K562 (cell line): Measurements from ENCODE around the gene TBX3. TPM values are rescaled to one million over a fixed set of nuclear protein-coding genes. Genes with fewer than 3 reads are reported as not detected.

Experiments
- ATAC-seq: fragments of 200-7000 bp; cut with Tn5 transposase; 3 replicates; pipeline ENCODE4 v1.9.1; 2020; ENCODE audit warnings: moderate library complexity
- BruUV-seq: library from RNA; stranded (reverse); fragments of 400-500 nt; replicated peaks from 2 replicates; lab custom pipeline; 2021; lab: Mats Ljungman, UMichigan
- CTCF ChIA-PET: fragments of 300-600 bp; formaldehyde crosslinking; extraction: SDS; loops from one replicate; lab custom pipeline; 2021; ENCODE audit warnings: low intra/inter-chr PET ratio; lab: Yijun Ruan, JAX
- POLR2A ChIA-PET: fragments of 300-600, 350-650 bp; sonication (Branson Sonifier 250); formaldehyde crosslinking; extraction: SDS; loops from one replicate; lab custom pipeline; 2021; ENCODE audit warnings: antibody characterized with exemption, inconsistent platforms; lab: Yijun Ruan, JAX
- DNase-seq, 4 experiments: peaks; one replicate each; pipeline versions ENCODE4 v3.0.0 to v3.0.0-alpha.2; 2011 to 2018; ENCODE audit warnings: low spot score in 3 of 4, mixed read lengths in 3 of 4; ENCODE audit errors: extremely low read depth in 1 of 4
- FAIRE-seq: peaks from 2 replicates; lab custom pipeline; 2011; peaks lifted over from hg19 to GRCh38; lab: Jason Lieb, UNC
- H2AFZ ChIP-seq: 2 replicates; pipeline ENCODE4 v1.6.0; 2011; ENCODE audit warnings: low read depth, low read length, control low read depth, inconsistent platforms
- H3K27ac ChIP-seq: fragments of 200-600 bp; 3 replicates; pipeline ENCODE4 v1.8.0; 2011; ENCODE audit warnings: low read depth, mild to moderate bottlenecking, control low read depth, inconsistent platforms, low read length, moderate library complexity, mixed read lengths; ENCODE audit errors: extremely low read depth
- H3K27me3 ChIP-seq, 2 experiments: fragments of 300-600 bp in 1 of 2; 2 replicates in 1 of 2; 3 replicates in 1 of 2; pipeline versions ENCODE4 v1.6.0 to v1.8.0; 2011; ENCODE audit warnings: inconsistent platforms in 2 of 2, low read length in 2 of 2, mild to moderate bottlenecking in 1 of 2, mixed read lengths in 1 of 2, moderate library complexity in 1 of 2; ENCODE audit not compliant: control insufficient read depth in 2 of 2, insufficient read depth in 2 of 2
- H3K36me3 ChIP-seq: fragments of 300-600 bp; 3 replicates; pipeline ENCODE4 v1.8.0; 2011; ENCODE audit warnings: mild to moderate bottlenecking, low read length, inconsistent platforms; ENCODE audit not compliant: control insufficient read depth, insufficient read depth
- H3K4me1 ChIP-seq, 2 experiments: fragments of 200-600 bp in 1 of 2; replicated peaks in 1 of 2; 2 replicates in 1 of 2; 3 replicates in 1 of 2; pipeline versions ENCODE4 v1.5.1 to v1.8.0; 2011; ENCODE audit warnings: inconsistent platforms in 2 of 2, low read length in 2 of 2, mild to moderate bottlenecking in 1 of 2, mixed read lengths in 1 of 2, moderate library complexity in 1 of 2; ENCODE audit not compliant: control insufficient read depth in 2 of 2, insufficient read depth in 2 of 2
- H3K4me2 ChIP-seq: 2 replicates; pipeline ENCODE4 v1.6.1; 2011; ENCODE audit warnings: low read length, control low read depth, inconsistent platforms, mixed read lengths; ENCODE audit not compliant: insufficient read depth
- H3K4me3 ChIP-seq: fragments of 200-600 bp; sonication (generic), shearing (Covaris generic); 2 replicates; pipeline ENCODE4 v1.5.1; 2016; ENCODE audit warnings: control low read depth, inconsistent platforms
- H3K79me2 ChIP-seq: fragments of 200-600 bp; 3 replicates; pipeline ENCODE4 v1.8.0; 2011; ENCODE audit warnings: low read length, inconsistent platforms; ENCODE audit not compliant: control insufficient read depth, insufficient read depth
- H3K9ac ChIP-seq, 2 experiments: 2 replicates each; pipeline versions ENCODE4 v1.6.0 to v1.6.1; 2011; ENCODE audit warnings: low read depth in 2 of 2, low read length in 2 of 2, control low read depth in 1 of 2, inconsistent platforms in 1 of 2, mild to moderate bottlenecking in 1 of 2, mixed read lengths in 1 of 2; ENCODE audit not compliant: insufficient read depth in 1 of 2
- H3K9me1 ChIP-seq: one replicate; pipeline ENCODE4 v1.6.0; 2011; ENCODE audit warnings: inconsistent platforms, mild to moderate bottlenecking, low read length, moderate library complexity; ENCODE audit not compliant: control insufficient read depth, insufficient read depth
- H3K9me3 ChIP-seq: replicated peaks from 2 replicates; pipeline ENCODE4 v1.5.1; 2011; ENCODE audit warnings: low read depth, low read length, inconsistent platforms; ENCODE audit not compliant: control insufficient read depth, insufficient read depth
- H4K20me1 ChIP-seq: replicated peaks from 2 replicates; pipeline ENCODE4 v1.6.1; 2011; ENCODE audit warnings: low read length, inconsistent platforms, mixed read lengths; ENCODE audit not compliant: control insufficient read depth, insufficient read depth
- CBFA2T2 ChIP-seq: fragments of 450-650 bp; conservative IDR thresholded peaks from 2 replicates; pipeline ENCODE4 v1.6.1; 2017; ENCODE audit warnings: mild to moderate bottlenecking
- EZH2 ChIP-seq: IDR thresholded peaks from 2 replicates; pipeline ENCODE4 v1.6.1; 2012; ENCODE audit warnings: low read depth, mild to moderate bottlenecking, inconsistent platforms, low read length, borderline replicate concordance
- WGBS: fragments of 100-300 bp; shearing (Covaris generic); methylation state at CpG from one replicate; pipeline ENCODE4 v1.1.6; 2016; ENCODE audit warnings: low coverage, mixed read lengths; ENCODE audit not compliant: insufficient coverage; ENCODE audit errors: missing lambda C conversion rate; 5-methylcytosine and 5-hydroxymethylcytosine counted together
- in situ Hi-C: fragments of 300-500 bp; cut with MboI; formaldehyde crosslinking; loops from 4 replicates; pipeline ENCODE4 v1.15.0; 2018; ENCODE audit warnings: inconsistent platforms, mixed read lengths
- intact Hi-C: fragments of 100-400 bp; cut with micrococcal nuclease; formaldehyde crosslinking; loops from 2 replicates; pipeline ENCODE4 v1.14.2; 2022
- polyA plus RNA-seq, 8 experiments: library from polyadenylated mRNA; depleted of rRNA in 4 of 8; stranded (reverse) in 5 of 8; unstranded in 3 of 8; fragments of >200 nt; fragmentation: Nextera tagmentation in 2 of 8; fragmentation: Illumina TruSeq in 1 of 8; extraction: Ambion mirVana in 2 of 8; extraction: Trizol in 1 of 8; gene quantifications; 2 replicates each; pipeline versions ENCODE4 v1.2.1 to v1.2.3, GENCODE V29; 2011 to 2014; ENCODE audit warnings: inconsistent platforms in 1 of 8, missing spikeins in 1 of 8
- total RNA-seq, 7 experiments: library from RNA; depleted of rRNA in 6 of 7; stranded (reverse); fragments of >200 nt in 6 of 7; fragmentation: Illumina TruSeq in 2 of 7; extraction: Trizol in 2 of 7; gene quantifications; 2 replicates each; pipeline versions ENCODE4 v1.2.1 to v1.2.3, GENCODE V29; 2011 to 2021; ENCODE audit warnings: low replicate concordance in 1 of 7
- TF ChIP-seq, protein P1 (sequence below): fragments of 450-650 bp; IDR thresholded peaks from 2 replicates; pipeline ENCODE4 v1.6.1; 2016

The TBX3 gene
- total and polyA plus RNA-seq, 9 of the 15 experiments (the other 6 are each of a cell fraction or from before 2014, with no cell fraction given), result 0.03 to 0.60 (median 0.19) TPM

DNA sequence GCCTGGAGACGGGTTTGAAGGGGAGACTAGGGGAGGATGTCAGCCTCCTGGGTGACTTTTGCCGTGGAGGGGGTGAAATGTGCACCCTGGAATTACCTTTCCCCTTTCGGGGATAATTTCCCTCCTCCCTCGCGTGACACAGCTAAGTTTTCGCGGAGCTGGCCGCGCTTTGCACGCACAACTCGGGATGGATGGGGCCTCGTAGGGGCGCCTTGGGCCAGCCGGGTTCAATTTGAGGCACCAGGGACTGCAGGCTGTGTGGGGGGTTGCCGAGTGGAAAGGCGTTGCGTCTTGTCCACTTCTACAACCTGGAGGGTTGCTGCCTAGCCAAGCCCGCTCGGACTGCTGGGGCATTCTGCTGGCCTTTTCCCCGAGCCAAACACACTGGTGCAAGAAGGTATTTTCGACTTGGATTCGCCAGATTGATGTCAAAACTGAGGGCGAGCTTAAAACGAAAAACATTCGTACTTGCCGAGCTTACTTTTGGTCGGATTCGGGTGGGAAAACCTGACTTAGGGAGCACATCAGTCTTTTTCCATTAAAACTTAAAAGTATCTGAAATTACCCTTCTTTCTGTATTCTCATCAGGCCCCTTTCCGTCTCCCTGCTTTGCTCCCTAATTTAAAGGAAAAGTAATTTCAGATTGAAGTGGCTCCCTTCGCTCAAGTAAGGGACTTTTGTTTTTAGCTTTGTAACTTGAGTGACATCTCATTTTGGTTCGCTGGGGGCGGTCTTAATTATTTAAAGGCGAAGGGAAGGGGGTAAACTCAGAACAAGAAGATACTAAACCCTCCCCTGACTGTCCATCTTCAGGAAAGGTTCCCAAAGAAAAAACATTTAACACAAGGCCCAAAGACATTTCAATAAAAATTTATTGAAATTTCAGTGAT is 14.3 kb downstream of the TBX3 start:
- no peak overlapping the region for H3K9ac ChIP-seq

More for the DNA sequence above, 14.3 kb downstream of the TBX3 start:
- H3K9me3 ChIP-seq, result no peaks in the 10 kb centered on the region
- peaks cover 31 to 59% of the 10 kb centered on the region in 2 experiments for H3K27me3 ChIP-seq
- TF ChIP-seq EZH2 (0 out of 2 replicates have a peak, but pooled peaks have one; percentile 44), CBFA2T2 (no peak)
- TF ChIP-seq, protein P1, sequence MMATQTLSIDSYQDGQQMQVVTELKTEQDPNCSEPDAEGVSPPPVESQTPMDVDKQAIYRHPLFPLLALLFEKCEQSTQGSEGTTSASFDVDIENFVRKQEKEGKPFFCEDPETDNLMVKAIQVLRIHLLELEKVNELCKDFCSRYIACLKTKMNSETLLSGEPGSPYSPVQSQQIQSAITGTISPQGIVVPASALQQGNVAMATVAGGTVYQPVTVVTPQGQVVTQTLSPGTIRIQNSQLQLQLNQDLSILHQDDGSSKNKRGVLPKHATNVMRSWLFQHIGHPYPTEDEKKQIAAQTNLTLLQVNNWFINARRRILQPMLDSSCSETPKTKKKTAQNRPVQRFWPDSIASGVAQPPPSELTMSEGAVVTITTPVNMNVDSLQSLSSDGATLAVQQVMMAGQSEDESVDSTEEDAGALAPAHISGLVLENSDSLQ, result peak; percentile 42; the same call in 1 of the 2 replicates
- H3K4me1 ChIP-seq, result peaks cover 0 to 17% of the 10 kb centered on the region in 2 experiments; a peak in 2 of 5 replicates
- ChIA-PET CTCF (no interaction called here), POLR2A (no interaction called here)
- no peak overlapping the region for H3K27ac ChIP-seq
- no TSS peak for BruUV-seq
- FAIRE-seq, result no peak
- no peak overlapping the region for H3K4me3 ChIP-seq
- H3K9me1 ChIP-seq, result no peaks in the 10 kb centered on the region
- ATAC-seq, result no peak
- H3K36me3 ChIP-seq, result no peaks in the 10 kb centered on the region
- DNase-seq, result no peak
- no peaks in the 10 kb centered on the region for H3K79me2 ChIP-seq
- 2% methylated on average over 32 of the region's 33 CpGs for WGBS
- no peak overlapping the region for H2AFZ ChIP-seq
- intact Hi-C loops (loop anchor here (10.0 kb wide), 2 partner anchors 965 to 1275 kb away; no protein-coding TSS in a partner anchor), in situ Hi-C loops (no loop called here)
- H4K20me1 ChIP-seq, result no peaks in the 10 kb centered on the region
- no peak overlapping the region for H3K4me2 ChIP-seq
